Stimulated activated CD4-positive, alpha-beta T cell treated with anti-CD3 and anti-CD28 coated beads, Interleukin-15, amount 100 ng/mL, for 48 hours (primary cell): ENCODE measurements around the gene SLC20A1.
"Not testable (repeated sequence)": the region's sequence is repeated elsewhere in the genome, so short reads cannot be mapped to it uniquely, and the experiment has no call there.

Experiments used
- DNase-seq, 2 donors: peaks; one replicate each; pipeline ENCODE4 v3.0.0-alpha.2; 2020; ENCODE audit warnings: low read depth in 2 of 2

SLC20A1 gene

DNA sequence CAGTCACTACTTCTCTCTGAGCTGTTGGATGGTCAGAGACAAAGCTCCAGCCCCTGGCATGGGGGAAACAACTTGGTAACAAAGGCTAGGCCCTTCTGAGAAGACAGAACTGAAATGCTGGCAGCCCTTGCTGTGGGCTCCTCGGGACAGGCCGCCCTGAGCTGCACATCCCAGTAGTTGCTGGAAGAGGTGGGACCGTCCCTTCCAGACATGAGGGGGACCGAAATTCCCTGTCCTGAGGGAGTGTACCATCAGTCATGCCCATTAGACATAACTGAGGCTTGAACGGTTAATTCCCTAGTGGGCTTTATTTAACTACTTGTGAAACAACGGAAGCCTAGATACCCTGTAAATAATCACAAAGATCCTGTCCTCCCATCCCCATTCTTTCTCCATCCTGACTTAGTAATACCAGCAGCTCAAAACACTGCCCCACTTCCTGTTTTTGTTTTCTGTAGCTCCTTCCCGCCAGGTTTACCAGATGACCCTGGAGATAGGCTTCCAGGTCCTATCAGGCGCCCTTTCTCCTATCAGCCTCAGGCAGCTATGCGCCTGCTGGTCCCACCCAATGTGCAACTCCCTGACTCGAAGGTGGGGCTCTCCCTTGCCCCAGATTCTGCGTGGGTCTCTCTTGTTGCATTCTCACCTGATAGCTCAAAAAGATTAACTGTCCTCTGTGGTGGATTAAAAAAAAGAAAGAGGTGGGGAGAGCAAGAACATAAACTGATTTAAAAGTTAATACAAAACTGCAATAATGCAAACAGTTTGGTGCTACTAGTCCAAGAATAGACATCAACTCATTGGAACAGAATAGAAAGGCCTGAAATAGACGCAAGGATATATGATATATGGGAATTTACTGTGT is 38.0 kb downstream of the SLC20A1 start:
- DNase-seq, result no peak

DNA sequence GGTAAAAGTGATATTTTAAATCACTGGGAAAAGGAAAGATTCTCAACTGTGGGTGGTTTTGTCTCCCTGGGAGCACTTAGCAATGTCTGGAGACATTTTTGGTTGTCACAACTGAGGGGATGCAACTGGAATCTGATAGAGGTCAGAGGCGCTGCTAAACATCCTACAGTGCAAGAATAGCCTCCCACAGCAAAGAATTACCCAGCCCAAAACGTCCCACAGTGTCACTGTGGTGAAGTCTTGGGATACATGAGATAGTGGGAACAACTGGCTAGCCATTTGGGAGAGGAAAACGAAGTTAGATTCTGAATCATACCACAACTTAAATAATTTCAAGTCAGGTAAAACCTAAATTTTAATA is 38.7 kb downstream of the SLC20A1 start:
- DNase-seq, result no peak

DNA sequence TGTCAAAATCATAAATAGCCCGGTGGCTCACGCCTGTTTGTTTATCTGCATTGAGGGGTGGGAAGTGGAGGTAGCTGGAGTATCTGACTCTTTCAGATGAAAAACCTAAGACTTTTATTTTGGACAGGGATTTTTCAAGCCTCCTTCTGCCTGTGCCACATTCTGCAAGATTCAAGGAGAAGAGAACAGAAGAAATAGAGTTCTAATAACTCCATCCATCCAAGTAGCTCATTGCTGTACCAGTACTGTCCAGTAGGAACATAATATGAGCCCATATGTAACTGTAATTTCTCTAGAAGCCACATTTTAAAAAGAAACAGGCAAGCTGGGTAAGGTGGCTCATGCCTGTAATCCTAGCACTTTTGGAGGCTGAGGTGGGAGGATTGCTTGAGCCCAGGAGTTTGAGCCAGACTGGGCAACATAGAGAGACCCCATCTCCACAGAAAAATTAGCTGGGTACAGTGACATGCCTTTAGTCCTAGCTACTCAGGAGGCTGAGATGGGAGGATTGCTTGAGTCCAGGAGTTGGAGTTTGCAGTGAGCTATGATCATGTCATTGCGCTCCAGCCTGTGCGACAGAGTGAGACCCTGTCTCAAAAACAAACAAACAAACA is 39.6 kb downstream of the SLC20A1 start:
- DNase-seq, result no peak

DNA sequence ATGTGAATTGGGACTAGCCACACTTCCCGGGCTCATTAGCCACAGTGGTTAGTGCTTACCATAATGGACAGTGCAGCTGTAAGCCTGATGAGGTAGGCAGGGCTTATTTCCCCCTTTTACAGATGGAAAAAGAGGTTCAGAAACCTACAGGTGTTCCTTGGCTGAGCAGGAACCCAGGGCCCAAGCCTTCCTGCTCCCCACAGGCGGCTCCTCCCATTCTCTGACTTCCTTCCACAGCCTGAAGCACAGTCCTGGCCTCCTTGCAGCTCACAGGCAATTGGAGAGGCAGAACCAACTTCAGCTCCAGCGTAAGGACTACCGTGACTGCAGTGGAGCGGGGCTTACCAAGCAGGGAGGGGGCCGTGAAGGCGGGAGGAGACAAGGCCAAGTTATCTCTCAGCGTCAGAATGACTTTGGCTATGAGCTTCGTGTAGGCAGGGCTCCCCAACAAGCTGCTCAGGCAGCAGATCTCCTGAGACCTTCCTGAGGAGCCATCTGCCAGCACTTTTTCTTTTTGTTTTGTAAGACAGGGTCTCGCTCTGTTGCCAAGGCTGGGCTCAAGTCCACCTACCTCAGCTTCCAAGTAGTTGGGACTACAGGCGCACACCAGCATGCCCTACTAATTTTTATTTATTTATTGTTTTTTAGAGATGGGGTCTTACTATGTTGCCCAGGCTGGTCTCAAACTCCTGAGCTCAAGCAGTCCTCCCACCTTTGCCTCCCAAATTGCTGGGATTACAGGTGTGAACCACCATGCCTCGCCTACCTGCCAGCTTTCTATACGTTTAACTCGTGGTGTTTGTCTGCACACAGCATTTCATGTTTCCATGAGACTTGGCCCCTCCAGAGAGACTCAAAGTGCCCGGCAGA is 40.8 kb downstream of the SLC20A1 start:
- DNase-seq, result no peak

DNA sequence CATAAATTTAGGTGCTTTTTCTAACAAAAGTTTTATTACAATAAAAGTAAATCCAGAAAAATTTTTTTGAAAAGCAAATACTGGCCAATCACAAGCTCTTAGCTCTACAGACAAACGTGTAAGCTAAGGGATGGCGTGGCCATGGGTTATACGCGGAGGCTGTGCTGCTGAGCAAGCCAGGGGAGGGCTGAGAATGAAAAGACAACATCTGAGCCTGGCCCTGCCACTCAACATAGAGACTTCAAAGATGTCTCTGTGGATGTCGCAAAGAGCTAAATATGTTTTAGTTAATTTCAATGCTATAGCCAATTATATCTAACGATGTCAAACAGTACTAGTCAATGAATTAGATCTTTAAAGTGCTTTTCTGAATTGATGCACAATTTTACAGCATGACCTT is 41.8 kb downstream of the SLC20A1 start:
- DNase-seq, result no peak

DNA sequence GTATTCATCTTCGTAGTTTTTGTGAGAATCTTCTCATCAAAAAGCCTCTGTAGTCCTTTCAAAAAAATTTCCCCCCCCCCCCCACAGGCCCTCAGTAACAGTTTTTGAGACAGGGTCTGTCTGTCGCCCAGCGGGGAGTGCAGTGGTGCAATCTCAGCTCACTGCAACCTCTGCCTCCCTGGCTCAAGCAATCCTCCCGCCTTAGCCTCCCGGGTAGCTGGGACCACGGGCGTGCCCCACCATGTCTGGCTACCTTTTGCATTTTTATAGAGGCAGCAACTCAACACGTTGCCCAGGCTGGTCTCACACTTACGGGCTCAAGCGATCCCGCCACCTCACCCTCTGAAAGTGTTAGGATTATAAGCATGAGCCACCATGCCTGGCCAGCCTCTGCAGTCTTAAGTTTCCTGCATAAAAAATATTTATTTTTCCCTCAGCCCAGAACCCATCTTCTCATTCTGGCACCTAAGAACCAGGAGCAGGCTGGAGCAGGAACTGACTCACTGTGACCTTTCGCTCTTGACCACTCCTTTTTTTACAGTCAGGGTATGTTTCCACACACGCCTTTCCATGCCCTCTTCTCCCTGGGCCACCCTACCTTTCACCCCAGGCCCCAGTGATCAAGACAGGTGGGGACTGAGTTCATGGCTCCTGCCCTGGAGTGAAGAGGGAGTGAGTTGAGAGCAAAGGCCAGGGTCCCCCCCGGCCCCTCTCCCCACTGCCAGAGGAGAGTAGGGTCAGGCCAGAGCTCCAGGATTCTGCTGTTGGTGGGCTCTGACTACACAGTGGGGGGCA is 42.5 kb downstream of the SLC20A1 start:
- DNase-seq, result no peak

DNA sequence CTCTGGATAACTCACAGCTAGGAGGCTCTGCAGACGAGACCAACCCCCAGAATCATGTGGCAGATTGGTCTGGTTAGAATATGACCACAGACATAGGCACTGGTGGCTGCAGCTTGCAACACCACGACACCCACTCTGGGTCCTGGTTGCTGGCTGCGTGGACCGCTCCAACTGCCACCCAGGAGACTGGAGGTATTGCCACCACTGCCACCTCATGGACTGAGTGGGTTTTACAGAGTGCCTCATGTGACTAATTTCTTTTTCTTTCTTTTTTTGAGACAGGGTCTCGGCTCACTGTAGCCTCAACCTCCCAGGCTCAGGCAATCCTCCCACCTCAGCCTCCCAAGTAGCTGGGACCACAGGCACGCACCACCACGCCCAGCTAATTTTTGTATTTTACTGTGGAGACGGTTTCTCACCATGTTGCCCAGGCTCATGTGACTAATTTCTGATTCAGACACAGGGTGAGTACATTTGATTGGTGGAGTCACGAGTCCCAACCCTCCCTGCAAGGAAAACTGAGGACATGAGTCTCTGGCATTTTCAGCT is 45.2 kb downstream of the SLC20A1 start:
- peak; percentile 39 to 41 for DNase-seq

DNA sequence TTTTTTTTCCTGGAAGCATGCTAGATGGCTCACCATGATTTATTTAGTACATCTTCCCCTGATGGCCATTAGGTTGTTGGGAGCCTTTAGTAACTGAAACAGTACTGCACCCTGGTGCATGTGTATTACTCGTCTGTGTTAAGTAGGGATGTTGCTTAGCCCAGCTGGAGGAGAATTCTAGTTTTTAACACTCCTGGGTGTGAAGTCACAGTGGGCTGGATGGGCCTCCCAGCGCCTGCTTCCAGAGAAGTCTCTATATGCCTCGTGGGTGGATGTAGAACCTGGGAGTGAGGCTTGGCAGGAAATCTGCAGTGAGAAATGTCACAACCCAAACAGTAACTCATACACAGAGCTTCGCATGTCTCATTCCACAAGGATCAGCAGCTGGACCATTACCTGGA is 46.1 kb downstream of the SLC20A1 start:
- DNase-seq, result peak in 1 of 2 donors; percentile 18

DNA sequence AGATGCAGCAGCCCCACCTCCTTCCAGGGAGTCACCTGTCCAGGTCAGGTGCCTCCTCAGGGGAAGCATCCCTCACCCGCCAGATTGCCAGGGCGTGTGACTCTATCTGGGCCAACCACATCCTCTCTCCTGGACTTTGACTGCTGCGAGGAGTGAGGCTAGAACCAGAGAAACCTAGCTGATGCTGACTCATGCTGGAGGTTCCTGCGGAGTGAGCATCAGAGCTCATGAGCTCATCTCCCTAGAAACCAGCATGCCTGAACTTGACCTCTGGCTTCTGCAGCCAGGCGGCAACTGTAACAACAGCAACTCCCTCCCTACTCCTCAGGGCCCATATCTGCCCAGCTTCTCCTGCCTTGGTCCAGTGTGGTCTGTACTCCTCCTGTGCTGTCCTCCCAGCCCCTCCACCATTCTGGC is 46.8 kb downstream of the SLC20A1 start:
- peak; percentile 51 to 56 for DNase-seq

DNA sequence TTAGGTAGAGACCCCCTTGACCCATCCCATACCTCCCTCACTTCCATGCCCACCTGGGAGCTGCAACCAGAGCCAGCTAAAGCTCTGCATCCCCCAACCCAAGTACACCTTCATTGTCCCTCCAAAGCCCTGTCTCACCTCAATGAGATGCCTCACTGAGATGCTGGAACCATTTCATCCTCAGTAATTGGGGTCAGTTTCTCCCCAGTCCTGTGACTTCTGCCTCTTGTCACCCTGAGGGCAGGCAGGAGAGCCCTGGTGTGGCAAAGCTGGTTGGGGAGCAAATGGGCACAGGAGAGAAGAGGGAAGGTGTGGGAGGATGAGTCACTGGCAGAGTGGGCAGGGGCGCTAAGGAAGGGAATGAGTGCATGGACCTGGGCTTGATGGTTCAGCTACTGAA is 47.2 kb downstream of the SLC20A1 start:
- DNase-seq, result peak; percentile 30 to 41

DNA sequence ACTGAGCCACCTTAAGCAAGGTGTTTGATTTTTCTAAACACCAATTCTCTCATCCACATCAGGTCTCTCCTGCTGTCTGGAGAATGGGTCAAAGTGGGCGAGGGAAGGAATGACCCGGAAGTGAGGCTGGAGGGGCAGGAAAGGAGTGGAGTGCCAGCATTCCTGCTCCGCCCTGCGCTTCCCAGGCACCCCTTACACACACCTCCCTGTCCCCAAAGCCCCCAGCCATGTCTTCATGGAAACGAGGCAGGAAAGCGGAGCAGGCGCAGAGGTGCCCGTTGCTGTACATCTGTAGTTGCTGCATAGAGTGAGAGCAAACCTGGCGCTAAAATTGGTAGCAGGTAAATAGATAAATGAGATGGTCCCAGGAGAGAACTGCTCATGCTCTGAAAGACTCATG is 47.9 kb downstream of the SLC20A1 start:
- DNase-seq, result no peak

DNA sequence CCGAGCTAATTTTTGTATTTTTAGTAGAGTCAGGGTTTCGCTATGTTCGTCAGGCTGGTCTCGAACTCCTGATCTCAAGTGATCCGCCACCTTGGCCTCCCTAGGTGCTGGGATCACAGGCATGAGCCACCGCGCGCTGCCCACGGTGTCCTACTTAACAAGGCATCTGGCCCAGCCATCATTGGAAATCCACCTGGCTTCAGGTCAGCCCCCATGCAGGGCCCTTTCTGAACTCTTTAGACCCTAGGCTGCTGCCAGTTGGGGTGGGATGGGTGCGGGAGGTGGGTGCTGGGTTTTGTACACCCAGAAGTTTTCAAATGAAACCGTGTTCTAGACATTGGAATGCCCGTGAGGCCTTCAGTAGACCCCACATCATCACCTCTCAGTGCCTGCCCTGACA is 48.4 kb downstream of the SLC20A1 start:
- no peak for DNase-seq

DNA sequence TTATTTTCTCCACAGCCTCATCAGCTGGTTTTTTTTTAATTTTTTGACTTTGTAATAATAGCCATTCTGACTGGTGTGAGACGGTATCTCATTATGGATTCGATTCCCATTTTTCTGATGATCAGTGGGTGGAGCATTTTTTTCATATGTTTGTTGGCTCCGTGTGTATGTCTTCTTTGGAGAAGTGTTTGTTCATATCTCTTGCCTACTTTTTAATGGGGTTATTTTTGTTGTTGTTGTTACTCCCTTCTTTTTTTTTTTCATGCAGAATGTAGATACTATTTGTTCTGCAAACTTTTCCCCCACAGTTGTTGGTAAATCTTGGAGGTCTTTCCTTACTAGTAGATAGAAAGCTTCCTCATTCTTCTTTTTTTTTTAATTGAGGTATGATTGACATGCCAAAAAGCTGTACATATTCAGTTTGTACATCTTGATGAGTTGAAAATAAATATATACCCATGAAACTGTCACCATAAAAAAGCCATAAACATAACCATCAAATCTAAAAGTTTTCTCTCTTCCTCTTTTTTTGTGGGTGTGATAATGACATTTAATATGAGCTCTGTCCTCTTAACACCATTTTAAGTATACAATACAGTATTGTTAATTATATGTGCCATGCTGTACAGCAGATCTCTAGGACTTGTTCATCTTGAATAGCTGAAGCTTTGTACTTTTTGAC is 53.2 kb downstream of the SLC20A1 start:
- DNase-seq, result no peak

DNA sequence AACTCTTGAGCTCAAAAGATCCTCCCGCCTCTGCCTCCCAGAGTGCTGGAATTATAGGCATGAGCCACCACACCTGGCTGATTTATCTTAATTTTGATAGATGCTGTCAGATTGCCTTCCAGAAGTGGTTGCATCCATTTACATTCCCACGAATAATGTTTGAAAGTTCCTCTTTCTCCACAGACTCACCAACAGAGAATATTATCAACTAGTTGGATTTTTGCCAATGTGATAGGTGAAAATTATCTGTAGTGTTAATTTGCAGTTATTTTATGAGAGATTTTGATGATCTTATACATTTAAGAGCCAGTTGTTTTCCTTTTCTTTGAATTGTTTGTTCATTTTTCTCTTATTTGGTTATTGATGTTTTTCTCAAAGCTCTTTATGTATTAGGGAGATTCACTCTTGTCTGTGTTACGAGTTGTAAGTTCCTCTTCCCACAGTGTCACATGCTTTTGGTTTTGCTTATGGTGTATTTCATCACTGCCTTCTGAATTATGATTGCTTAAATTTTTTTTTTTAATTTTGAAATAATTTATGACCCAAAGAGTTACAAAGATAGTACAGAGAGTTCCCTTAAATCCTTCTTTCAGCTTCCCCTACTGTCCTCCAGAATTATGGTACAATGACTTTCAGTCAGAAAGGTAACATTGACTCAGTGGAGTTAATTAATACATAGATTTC is 54.4 kb downstream of the SLC20A1 start:
- no peak for DNase-seq

DNA sequence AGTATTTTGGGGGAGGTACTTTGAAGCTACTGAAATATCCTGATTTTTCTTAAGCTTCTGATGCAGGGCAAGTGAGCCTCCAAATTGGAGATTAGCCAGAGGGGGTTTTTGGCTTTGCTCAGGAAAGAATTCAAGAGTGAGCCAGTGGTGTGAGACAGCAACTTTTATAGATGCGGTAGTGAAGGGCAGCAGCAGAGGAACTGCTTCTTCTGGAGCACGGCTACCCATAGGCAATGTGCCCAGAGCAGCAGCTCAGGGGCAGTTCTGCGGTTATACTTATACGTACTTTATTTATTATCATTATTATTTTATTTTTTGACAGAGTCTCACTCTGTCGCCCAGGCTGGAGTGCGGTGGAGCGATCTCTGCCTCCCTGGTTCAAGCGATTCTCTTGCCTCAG is 55.3 kb downstream of the SLC20A1 start:
- no peak for DNase-seq

DNA sequence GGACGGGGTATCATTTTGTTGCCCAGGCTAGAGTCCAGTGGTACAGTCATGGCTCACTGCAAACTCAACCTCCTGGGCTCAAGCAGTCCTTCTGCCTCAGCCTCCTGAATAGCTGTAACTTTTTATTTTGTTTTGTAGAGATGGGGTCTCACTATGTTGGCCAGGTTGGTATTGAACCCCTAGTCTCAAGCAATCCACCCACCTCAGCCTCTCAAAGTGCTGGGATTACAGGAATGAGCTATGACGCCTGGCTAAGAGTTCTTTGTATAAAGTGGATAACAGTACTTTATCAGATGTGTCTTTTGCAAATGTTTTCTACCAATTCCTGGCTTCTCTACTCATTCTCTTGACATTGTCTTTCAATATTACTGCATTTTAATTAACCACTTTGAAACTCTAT is 57.9 kb downstream of the SLC20A1 start:
- DNase-seq, result no peak

DNA sequence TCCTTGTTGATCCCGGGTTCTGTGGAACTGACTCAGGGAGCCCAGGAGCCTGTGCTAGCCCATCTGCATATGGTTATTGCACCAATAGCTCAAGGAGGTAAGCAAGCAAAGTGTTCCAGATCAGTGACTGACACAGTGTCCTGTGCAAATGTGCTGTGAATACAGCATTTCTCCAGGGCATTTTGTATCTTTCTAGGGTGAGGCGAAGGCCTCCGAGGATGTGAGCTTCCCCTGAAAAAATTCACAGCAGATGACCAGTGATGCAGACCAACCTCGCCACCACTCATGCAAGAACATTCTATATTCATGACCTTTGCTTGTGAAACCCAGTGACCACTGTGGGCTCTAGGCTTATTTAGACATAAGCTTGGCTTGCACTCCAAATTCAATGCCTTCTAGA is 59.8 kb downstream of the SLC20A1 start:
- no peak for DNase-seq

DNA sequence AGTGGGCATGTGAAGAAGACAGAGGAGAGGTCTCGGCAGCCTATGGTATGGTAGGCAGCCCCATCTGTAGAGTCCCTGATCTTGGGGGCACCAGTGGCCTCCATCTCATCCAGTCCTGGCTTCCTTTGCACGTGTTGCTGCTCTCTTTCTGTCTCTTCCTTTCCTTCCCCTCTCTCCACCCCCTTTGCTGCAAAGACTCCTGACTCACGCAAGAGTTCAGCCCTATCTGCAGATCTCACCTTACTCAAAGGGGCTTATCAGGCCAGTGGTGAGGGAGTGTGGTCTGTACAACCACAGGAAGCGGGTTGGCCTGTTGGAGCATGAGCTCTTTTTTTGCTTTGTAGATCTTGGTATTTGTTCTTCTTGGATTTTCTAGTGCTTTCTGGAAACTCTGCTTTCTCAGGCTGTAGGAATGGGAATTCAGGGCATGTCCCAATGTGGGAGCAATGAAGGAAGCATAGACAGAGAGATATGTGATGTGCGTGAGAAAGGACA is 60.5 kb downstream of the SLC20A1 start:
- DNase-seq, result peak; percentile 37 to 45

DNA sequence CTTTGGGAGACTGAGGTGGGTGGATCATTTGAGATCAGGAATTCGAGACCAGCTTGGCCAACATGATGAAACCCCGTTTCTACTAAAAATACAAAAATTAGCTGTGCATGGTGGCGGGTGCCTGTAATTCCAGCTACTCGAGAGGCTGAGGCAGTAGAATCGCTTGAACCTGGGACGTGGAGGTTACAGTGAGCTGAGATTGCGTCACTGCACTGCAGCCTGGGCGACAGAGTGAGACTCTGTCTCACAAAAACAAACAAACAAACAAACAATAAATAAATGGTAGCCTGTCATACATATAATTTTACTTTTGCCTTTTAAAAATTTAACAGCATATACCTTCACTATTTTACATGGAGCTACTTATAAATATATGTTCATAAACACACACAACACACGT is 61.2 kb downstream of the SLC20A1 start:
- not testable (repeated sequence) for DNase-seq

DNA sequence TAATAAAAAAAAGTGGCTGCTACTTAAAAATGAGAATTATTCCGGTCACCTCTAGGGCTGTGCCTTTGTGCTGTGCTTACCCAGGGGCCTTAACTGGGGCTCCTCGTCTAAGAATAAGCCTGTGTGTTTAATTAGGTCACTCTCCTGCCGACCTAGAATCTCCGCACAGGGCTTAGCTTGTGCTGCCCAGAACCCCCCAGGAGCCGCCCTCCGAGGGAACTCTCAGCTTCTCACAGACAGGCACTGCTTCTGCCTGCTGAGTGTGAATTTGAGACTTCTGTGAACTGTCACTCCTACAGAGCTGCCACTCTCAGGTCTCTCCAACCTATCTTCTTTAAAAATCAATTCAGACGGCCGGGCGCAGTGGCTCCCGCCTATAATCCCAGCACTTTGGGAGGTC is 63.2 kb downstream of the SLC20A1 start:
- DNase-seq, result no peak
